ENCODE measurements around the gene WASF2.
"Not testable (repeated sequence)": the region's sequence is repeated elsewhere in the genome, so short reads cannot be mapped to it uniquely, and the experiment has no call there.

WASF2 gene

DNA sequence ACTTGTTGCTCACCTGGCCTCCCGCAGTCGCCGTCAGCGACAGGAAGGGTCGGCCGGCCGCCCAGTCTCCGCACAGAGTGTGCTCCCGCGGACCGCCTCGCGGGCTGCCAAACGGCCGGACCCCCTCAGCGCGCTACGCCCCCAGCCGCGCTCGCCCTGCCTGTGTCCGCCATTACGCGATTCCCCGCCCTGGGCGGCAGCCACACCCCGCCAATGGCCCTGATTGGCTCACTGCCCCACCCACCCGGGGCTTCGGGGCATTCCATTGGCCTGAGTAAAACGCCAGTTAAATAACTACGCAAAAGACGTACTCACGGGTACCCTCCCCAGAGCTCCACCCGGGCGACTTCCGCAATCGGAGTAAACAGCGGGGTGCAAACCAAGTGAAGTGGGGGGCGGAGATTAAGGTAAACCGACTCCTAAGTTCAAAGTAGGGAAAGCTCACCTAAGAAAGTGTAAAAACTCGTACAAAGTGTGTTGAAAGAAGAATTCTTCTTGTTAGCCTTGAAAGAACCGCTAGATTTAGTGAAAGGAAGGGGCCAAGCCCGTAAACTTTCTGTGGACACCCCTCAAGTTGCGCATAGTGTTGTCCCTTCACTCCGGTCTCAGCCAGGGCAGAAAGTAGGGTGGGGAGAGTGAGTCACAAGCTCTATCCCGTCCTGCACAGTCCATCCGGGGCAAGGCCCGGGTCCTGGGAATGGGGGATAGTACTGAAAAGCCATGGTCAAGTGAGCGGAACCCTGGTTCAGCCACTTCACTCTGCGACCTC, at the start of gene WASF2:
TSS of gene WASF2 (minus strand) at position 195 of the 769 bp plus-strand sequence. CDS start 61,277 bp downstream, outside the sequence.
- peak; percentile 97 for DNase-seq (ENCODE audit: low spot score)

GRCh38 chr1:27538793-27539192, 48.8 kb upstream of the WASF2 start:
- no peak for DNase-seq (ENCODE audit: low spot score)

DNA sequence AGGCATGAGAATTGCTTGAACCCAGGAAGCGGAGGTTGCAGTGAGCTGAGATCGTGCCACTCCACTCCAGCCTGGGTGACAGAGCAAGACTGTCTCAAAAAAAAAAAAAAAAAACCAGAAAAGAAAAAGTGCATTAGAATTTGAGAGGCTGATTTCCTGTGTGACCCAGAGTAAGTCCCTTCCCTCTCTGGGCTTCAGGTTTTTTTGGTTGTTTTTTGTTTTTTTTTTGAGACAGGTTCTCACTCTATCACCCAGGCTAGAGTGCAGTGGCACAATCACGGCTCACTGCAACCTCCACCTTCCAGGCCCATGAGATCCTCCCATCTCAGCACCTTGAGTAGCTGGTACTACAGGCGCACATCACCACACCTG, 48.3 kb upstream of the WASF2 start:
- DNase-seq (ENCODE audit: low spot score): not testable (repeated sequence)

DNA sequence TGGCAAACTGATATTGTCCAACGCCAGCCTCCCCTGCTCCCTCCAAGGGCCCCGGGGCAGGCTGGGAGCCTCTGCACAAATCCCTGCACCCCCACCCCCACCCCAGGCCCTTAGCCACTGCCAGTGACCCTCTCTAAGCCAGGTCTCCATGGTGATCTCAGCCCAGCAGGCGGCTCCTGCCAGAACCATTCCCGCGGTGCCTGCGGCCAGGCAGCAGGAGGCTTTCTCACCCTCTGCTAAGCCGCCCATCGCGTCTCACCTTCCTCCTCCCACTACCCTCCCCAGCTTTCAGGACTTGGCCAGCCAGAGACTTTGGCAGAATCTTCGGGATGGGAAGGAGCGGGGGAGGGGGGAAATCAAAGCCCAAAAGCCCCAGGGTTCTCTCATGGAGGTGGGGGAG, 46.8 kb upstream of the WASF2 start:
- peak; percentile 83 for DNase-seq (ENCODE audit: low spot score)

GRCh38 chr1:27536010-27536757, 46.2 kb upstream of the WASF2 start:
- DNase-seq (ENCODE audit: low spot score): peak; percentile 71

DNA sequence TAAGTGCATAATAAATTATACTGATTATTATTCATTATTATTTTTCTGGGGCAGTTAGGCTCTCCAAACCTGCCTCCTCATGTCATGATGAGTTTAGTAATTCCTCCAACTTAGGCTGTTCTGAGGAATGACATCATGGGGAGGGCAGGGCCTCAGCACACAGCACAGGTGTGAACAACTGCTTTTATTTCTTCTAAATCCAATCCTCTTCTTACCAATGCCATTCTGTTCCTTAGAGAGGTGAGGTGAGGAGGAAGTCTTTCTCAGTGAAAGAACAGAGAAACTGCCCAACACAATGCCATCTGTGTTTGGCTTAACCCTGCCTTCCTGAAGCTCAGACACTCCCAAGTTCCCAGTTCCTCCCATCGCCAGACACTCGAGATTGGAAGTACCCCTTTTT, 45.4 kb upstream of the WASF2 start:
- no peak for DNase-seq (ENCODE audit: low spot score)

- DNase-seq (ENCODE audit: low spot score): no peak
Observed at GRCh38 chr1:27531959-27532685, 42.2 kb upstream of the WASF2 start.

GRCh38 chr1:27530192-27530591, 40.2 kb upstream of the WASF2 start:
- DNase-seq (ENCODE audit: low spot score): no peak

GRCh38 chr1:27529704-27530018, 39.7 kb upstream of the WASF2 start:
- no peak for DNase-seq (ENCODE audit: low spot score)

DNA sequence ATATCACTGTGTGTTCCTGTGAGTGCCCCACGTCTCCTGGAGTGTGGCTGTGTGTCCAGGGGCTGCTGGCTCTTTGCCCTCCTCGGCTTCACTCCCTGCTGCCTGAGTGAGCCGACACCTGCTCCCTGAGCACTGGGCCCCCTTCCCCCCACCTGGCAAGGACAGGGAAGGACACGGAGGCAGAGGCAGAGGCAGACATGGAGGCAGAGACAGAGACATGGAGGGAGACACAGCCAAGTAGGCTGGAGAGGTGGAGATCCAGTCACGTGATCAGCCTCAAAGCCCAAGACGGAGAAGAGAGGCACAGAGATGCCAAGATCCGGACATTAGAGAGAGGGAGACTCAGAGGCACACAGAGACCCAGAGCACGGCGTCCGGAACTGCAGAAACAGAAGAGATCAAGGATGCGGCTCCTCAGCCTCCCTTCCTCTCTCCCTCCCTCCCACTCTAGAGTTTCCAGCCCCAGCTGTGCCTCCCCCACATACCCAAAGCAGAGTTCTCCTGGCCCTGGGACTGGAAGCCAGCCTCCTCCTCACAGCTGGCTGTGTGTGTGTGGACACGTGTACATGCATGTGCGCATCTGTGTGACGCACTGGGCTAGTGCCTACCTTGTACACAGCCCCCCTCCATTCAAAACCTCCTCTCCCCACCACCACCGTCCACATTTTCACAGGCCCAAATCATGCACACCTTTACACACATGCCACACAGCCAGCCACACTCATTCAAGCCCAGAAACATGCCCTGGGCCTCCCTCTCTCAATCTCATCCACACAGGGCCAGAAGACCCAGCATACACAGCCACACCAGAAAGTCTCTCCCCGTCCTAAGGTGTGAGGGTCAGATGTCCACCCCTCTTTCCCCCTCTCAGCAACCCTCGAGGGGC, 39.1 kb upstream of the WASF2 start:
- DNase-seq (ENCODE audit: low spot score): peak; percentile 85

- peak; percentile 67 for DNase-seq (ENCODE audit: low spot score)
Observed at GRCh38 chr1:27527890-27528817, 38.2 kb upstream of the WASF2 start.

GRCh38 chr1:27527223-27527889, 37.4 kb upstream of the WASF2 start:
- DNase-seq (ENCODE audit: low spot score): peak; percentile 54

DNA sequence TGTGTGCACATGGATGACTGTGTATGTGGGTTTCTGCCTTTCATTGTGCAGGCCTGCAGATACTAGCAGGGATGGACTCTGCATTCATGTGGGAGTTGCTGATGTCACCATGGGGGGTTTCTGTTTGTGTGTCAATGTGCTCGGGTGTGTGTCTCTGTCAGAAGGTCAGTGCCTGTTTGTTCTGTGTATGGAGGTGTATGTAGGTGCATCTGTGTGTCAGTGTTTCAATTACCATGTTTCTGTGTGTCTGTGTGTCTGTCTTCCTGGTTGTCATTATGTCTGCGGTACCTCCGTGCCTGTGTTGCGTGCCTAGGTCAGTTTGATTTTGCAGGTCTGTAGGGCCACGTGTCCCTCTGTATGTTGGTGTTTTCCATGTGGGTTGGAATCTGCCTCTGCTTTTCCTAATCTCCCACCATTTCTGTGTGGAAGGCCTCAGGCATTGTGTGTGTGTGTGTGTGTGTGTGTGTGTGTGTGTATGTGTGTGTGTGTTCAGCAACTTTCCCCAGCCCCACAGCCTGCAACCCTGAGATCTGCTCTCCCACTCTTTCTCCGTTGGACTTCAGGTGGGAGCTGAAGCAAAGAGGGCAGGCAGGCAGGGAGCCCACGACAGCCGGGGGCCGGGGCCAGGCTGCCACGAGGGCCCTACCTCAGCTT, 36.7 kb upstream of the WASF2 start:
- DNase-seq (ENCODE audit: low spot score): no peak

- peak; percentile 68 for DNase-seq (ENCODE audit: low spot score)
Observed at GRCh38 chr1:27525296-27526272, 35.6 kb upstream of the WASF2 start.

- DNase-seq (ENCODE audit: low spot score): no peak
Observed at GRCh38 chr1:27523337-27524020, 33.5 kb upstream of the WASF2 start.

DNA sequence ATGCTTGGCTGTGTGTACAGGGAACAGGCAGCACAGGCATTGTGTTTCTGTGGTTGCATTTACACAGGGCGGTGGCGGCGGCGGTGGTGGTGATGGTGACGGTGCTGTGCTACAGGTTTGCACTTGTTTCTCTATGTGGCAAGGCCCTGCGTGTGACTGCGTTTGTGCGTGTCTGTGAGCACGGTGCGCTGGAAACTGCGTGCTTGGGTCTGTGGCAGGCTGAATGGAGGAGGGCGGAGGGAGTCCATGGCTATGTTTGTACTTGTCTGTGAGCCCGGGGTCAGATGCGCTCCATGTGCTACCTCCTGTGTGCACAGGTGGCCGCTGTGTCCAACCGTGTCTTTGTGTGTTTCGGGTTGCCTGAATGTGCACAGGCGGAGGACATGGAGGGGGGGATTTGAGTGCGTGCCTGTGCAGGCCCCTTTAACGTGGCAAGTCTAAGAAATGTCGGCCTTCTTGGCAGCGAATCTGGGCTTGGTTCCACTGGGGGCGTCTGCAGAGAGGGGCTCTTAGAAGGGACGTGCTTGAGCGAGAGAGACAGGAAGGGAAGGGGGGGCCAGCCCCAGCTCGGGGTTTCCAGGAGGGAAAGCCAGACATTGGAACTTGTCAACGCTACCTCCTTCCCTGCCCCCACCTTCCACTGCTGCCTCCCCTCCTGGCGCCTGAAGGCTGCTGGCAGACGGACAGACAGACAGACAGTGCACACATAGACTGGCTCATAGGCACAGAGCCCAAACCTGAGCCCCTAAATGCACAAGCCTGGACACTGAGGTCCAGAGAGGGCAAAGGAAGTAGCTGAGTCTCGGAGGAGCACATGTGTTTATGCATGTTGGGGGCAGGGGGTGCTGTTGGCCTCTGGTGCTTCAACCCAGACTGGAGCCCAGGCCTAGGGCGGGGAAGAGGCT, 32.7 kb upstream of the WASF2 start:
- peak; percentile 76 for DNase-seq (ENCODE audit: low spot score)

Data from Ammon's horn (tissue), 1 donor.